Smooth muscle cell (in vitro differentiated cells): ENCODE results near the gene SSRP1. TPM values are rescaled to one million over a fixed set of nuclear protein-coding genes. Genes with fewer than 3 reads are reported as not detected.

Source experiments
- DNase-seq: peaks from one replicate; lab custom pipeline; 2025; ENCODE audit not compliant: unreplicated experiment; lab: John Stamatoyannopoulos, UW
- H2AFZ ChIP-seq: fragments of 200-600 bp; sonication (generic); 2 replicates; pipeline ENCODE4 v1.6.0; 2016; ENCODE audit warnings: antibody characterized with exemption, low read depth, mild to moderate bottlenecking
- H3F3A ChIP-seq: fragments of 200-600 bp; sonication (generic); 2 replicates; pipeline ENCODE4 v1.6.0; 2017; ENCODE audit warnings: antibody characterized with exemption, low read depth
- H3K27ac ChIP-seq: fragments of 200-600 bp; sonication (generic); 2 replicates; pipeline ENCODE4 v1.5.1; 2016; ENCODE audit warnings: low read depth, mild to moderate bottlenecking
- H3K27me3 ChIP-seq: fragments of 200-600 bp; sonication (generic); 2 replicates; pipeline ENCODE4 v1.6.1; 2016; ENCODE audit warnings: low read depth, mild to moderate bottlenecking
- H3K36me3 ChIP-seq: fragments of 200-600 bp; sonication (generic); 2 replicates; pipeline ENCODE4 v1.5.1; 2016; ENCODE audit warnings: low read depth
- H3K4me1 ChIP-seq: fragments of 200-600 bp; sonication (generic); 2 replicates; pipeline ENCODE4 v1.5.1; 2016; ENCODE audit warnings: low read depth
- H3K4me2 ChIP-seq: fragments of 200-600 bp; sonication (generic); 2 replicates; pipeline ENCODE4 v1.6.0; 2016; ENCODE audit warnings: mild to moderate bottlenecking
- H3K4me3 ChIP-seq: fragments of 200-600 bp; sonication (generic); 2 replicates; pipeline ENCODE4 v1.5.1; 2016; ENCODE audit warnings: mild to moderate bottlenecking
- H3K79me2 ChIP-seq: fragments of 200-600 bp; sonication (generic); 2 replicates; pipeline ENCODE4 v1.6.0; 2016; ENCODE audit warnings: low read depth, mild to moderate bottlenecking
- H3K9ac ChIP-seq: fragments of 200-600 bp; sonication (generic); 2 replicates; pipeline ENCODE4 v1.6.0; 2016; ENCODE audit warnings: low read depth
- H3K9me3 ChIP-seq: fragments of 200-600 bp; sonication (generic); replicated peaks from 2 replicates; pipeline ENCODE4 v1.5.1; 2016; ENCODE audit warnings: low read depth
- H4K20me1 ChIP-seq: fragments of 200-600 bp; sonication (generic); 2 replicates; pipeline ENCODE4 v1.6.0; 2016; ENCODE audit warnings: low read depth
- CTCF ChIP-seq: fragments of 200-600 bp; sonication (generic); IDR thresholded peaks from 2 replicates; pipeline ENCODE4 v1.5.1; 2017; ENCODE audit warnings: borderline replicate concordance, mild to moderate bottlenecking, antibody characterized with exemption; ENCODE audit not compliant: insufficient read depth, poor library complexity, severe bottlenecking
- WGBS: methylation state at CpG from one replicate; pipeline ENCODE4 v1.1.7; 2016; ENCODE audit warnings: low lambda C conversion rate; 5-methylcytosine and 5-hydroxymethylcytosine counted together
- polyA plus RNA-seq: library from polyadenylated mRNA; unstranded; fragments of >200 nt; fragmentation: Nextera tagmentation; extraction: Ambion mirVana; gene quantifications from 2 replicates; pipeline ENCODE4 v1.2.1, GENCODE V29; 2016
- total RNA-seq: library from RNA; depleted of rRNA; stranded (reverse); fragments of >200 nt; gene quantifications from 2 replicates; pipeline ENCODE4 v1.2.3, GENCODE V29; 2014

The SSRP1 gene
- total and polyA plus RNA-seq, 2 experiments from 2014 or later: 46.0 to 57.6 TPM

- H3K27me3 ChIP-seq: no peaks in the 10 kb centered on the region
- peaks cover 33% of the 10 kb centered on the region for H3K79me2 ChIP-seq
- peaks cover 29% of the 10 kb centered on the region for H3K36me3 ChIP-seq
- no peak overlapping the region for H3K4me2 ChIP-seq
- H3K4me1 ChIP-seq: no peaks in the 10 kb centered on the region
- TF ChIP-seq CTCF: no peak
- no peak overlapping the region for H3K4me3 ChIP-seq
- DNase-seq: no peak
- no peak overlapping the region for H2AFZ ChIP-seq
- H4K20me1 ChIP-seq: peaks cover 58% of the 10 kb centered on the region
- no peak overlapping the region for H3K9ac ChIP-seq
- H3K27ac ChIP-seq: peak overlapping the region; percentile 53
- peaks cover 12% of the 10 kb centered on the region for H3F3A ChIP-seq
- H3K9me3 ChIP-seq: no peaks in the 10 kb centered on the region
- 91% methylated on average over 16 of the region's 17 CpGs for WGBS
These were observed 32.3 kb downstream of the SSRP1 start for GRCh38 chr11:57303280-57303989.

- peaks cover 23% of the 10 kb centered on the region for H3K79me2 ChIP-seq
- H3K9ac ChIP-seq: no peak overlapping the region
- no peaks in the 10 kb centered on the region for H3K4me1 ChIP-seq
- no peak overlapping the region for H2AFZ ChIP-seq
- TF ChIP-seq CTCF: no peak
- no peak overlapping the region for H3K4me2 ChIP-seq
- no peak overlapping the region for H3K27ac ChIP-seq
- no peaks in the 10 kb centered on the region for H3K9me3 ChIP-seq
- 100% methylated on average over 9 of the region's 15 CpGs for WGBS
- H4K20me1 ChIP-seq: peaks cover 48% of the 10 kb centered on the region
- no peak for DNase-seq
- H3K36me3 ChIP-seq: peaks cover 29% of the 10 kb centered on the region
- H3F3A ChIP-seq: peaks cover 15% of the 10 kb centered on the region
- no peaks in the 10 kb centered on the region for H3K27me3 ChIP-seq
- no peak overlapping the region for H3K4me3 ChIP-seq
These were observed 33.2 kb downstream of the SSRP1 start for GRCh38 chr11:57302489-57302888.

- Histone ChIP-seq H3K36me3 (peaks cover 29% of the 10 kb centered on the region), H2AFZ (no peak overlapping the region), H3K9me3 (no peaks in the 10 kb centered on the region), H3F3A (peaks cover 15% of the 10 kb centered on the region), H3K4me2 (no peak overlapping the region), H3K9ac (no peak overlapping the region), H3K79me2 (peaks cover 17% of the 10 kb centered on the region), H3K27me3 (no peaks in the 10 kb centered on the region), H4K20me1 (peaks cover 42% of the 10 kb centered on the region), H3K27ac (no peak overlapping the region), H3K4me3 (no peak overlapping the region), H3K4me1 (no peaks in the 10 kb centered on the region)
- no peak for TF ChIP-seq CTCF
- 98% methylated on average over 27 of the region's 27 CpGs for WGBS
- no peak for DNase-seq
These were observed 33.8 kb downstream of the SSRP1 start for GRCh38 chr11:57301711-57302423.
